ENCODE results near the gene HEPHL1.

GRCh38 chr11:94017446-94017845 lies 3.7 kb upstream of the HEPHL1 start:
- no peak for TF ChIP-seq EZH2 (IDR thresholded peaks at IDR 0.05; ENCODE audit: borderline replicate concordance, low read depth, low read length, severe bottlenecking)
- no peak for TF ChIP-seq CTCF (IDR thresholded peaks at IDR 0.05; ENCODE audit: borderline replicate concordance, extremely low read depth, low read length, poor library complexity, severe bottlenecking)
